ENCODE measurements around the gene FGF1.

DNA sequence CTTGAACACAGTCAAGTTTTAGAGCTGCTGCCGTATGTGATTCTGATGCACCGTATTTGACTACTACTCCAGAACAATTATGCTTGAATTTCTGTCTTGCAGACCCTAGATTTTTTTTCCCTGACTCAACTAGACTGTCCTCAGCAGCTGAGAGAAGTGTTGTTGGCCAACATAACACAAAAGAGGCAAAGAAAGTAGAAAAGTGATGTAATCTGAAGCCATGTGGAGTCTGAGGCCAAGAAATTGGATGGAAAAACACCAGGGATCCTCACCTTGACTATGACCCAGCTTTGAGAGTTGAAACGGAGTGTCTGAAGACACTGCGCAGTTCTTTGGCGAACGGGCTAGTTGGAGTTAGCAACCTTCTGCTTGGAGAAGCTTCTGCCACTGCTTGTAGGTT, 36.3 kb upstream of the FGF1 start:
- no peak for TF ChIP-seq POLR2A (IDR thresholded peaks at IDR 0.05)
- no peak for TF ChIP-seq CTCF (IDR thresholded peaks at IDR 0.05)

All from stomach (tissue), 4 donors.